Muscle layer of duodenum (tissue), 2 donors: ENCODE results near the gene NCKAP5.
"Not testable (repeated sequence)": the region's sequence is repeated elsewhere in the genome, so short reads cannot be mapped to it uniquely, and the experiment has no call there.

ENCODE experiments used
- H3K27ac ChIP-seq: one replicate; pipeline ENCODE4 v1.7.0; 2013; ENCODE audit warnings: mild to moderate bottlenecking, low read length
- H3K27me3 ChIP-seq: one replicate; pipeline ENCODE4 v1.7.0; 2013; ENCODE audit warnings: low read depth, mild to moderate bottlenecking, control low read depth, low read length
- H3K36me3 ChIP-seq, 2 donors: one replicate each; pipeline ENCODE4 v1.7.0; 2013; ENCODE audit warnings: low read length in 2 of 2, control low read depth in 1 of 2, mild to moderate bottlenecking in 1 of 2; ENCODE audit not compliant: insufficient read depth in 2 of 2, control insufficient read depth in 1 of 2
- H3K4me1 ChIP-seq, 2 donors: one replicate each; pipeline ENCODE4 v1.7.0; 2013; ENCODE audit warnings: low read length in 2 of 2, mild to moderate bottlenecking in 2 of 2, control low read depth in 1 of 2, moderate library complexity in 1 of 2; ENCODE audit not compliant: insufficient read depth in 2 of 2, control insufficient read depth in 1 of 2
- H3K4me3 ChIP-seq, 2 donors: one replicate each; pipeline ENCODE4 v1.7.0; 2013; ENCODE audit warnings: low read length in 2 of 2, low read depth in 1 of 2, mild to moderate bottlenecking in 1 of 2
- H3K9me3 ChIP-seq, 2 donors: one replicate each; pipeline ENCODE4 v1.7.0; 2013; ENCODE audit warnings: low read length in 2 of 2, control low read depth in 1 of 2, mild to moderate bottlenecking in 1 of 2; ENCODE audit not compliant: control insufficient read depth in 1 of 2
- donor health status: healthy.

The NCKAP5 gene

GRCh38 chr2:133477616-133477990 lies 90.7 kb downstream of the NCKAP5 start:
- H3K9me3 ChIP-seq: no peaks in the 10 kb centered on the region
- no peak overlapping the region for H3K4me3 ChIP-seq
- H3K27me3 ChIP-seq: no peaks in the 10 kb centered on the region
- H3K27ac ChIP-seq: no peak overlapping the region
- H3K36me3 ChIP-seq: no peaks in the 10 kb centered on the region
- H3K4me1 ChIP-seq: no peaks in the 10 kb centered on the region

GRCh38 chr2:133476931-133477615 lies 91.2 kb downstream of the NCKAP5 start:
- Histone ChIP-seq H3K4me3 (no peak overlapping the region), H3K27ac (no peak overlapping the region)

GRCh38 chr2:133476286-133476685 lies 92.0 kb downstream of the NCKAP5 start:
- no peaks in the 10 kb centered on the region for H3K4me1 ChIP-seq
- H3K27ac ChIP-seq: no peak overlapping the region
- H3K36me3 ChIP-seq: no peaks in the 10 kb centered on the region
- no peaks in the 10 kb centered on the region for H3K9me3 ChIP-seq
- no peaks in the 10 kb centered on the region for H3K27me3 ChIP-seq
- H3K4me3 ChIP-seq: no peak overlapping the region

More at GRCh38 chr2:133476931-133477615, 91.2 kb downstream of the NCKAP5 start:
- no peaks in the 10 kb centered on the region for H3K4me1 ChIP-seq
- no peaks in the 10 kb centered on the region for H3K36me3 ChIP-seq
- H3K9me3 ChIP-seq: no peaks in the 10 kb centered on the region
- H3K27me3 ChIP-seq: no peaks in the 10 kb centered on the region

GRCh38 chr2:133475610-133476009 lies 92.7 kb downstream of the NCKAP5 start:
- Histone ChIP-seq H3K27ac (no peak overlapping the region), H3K27me3 (no peaks in the 10 kb centered on the region), H3K36me3 (no peaks in the 10 kb centered on the region), H3K4me3 (no peak overlapping the region), H3K4me1 (no peaks in the 10 kb centered on the region), H3K9me3 (no peaks in the 10 kb centered on the region)

GRCh38 chr2:133470446-133470845 lies 97.8 kb downstream of the NCKAP5 start:
- not testable (repeated sequence) for H3K27ac ChIP-seq, H3K9me3 ChIP-seq, H3K4me3 ChIP-seq, H3K36me3 ChIP-seq, H3K27me3 ChIP-seq, H3K4me1 ChIP-seq

GRCh38 chr2:133462811-133463210 lies 105.5 kb downstream of the NCKAP5 start:
- no peaks in the 10 kb centered on the region for H3K27me3 ChIP-seq
- no peaks in the 10 kb centered on the region for H3K9me3 ChIP-seq

GRCh38 chr2:133461484-133461883 lies 106.8 kb downstream of the NCKAP5 start:
- H3K4me3 ChIP-seq: no peak overlapping the region
- no peaks in the 10 kb centered on the region for H3K4me1 ChIP-seq
- H3K27ac ChIP-seq: no peak overlapping the region
- H3K9me3 ChIP-seq: no peaks in the 10 kb centered on the region
- no peaks in the 10 kb centered on the region for H3K36me3 ChIP-seq
- H3K27me3 ChIP-seq: no peaks in the 10 kb centered on the region

More at GRCh38 chr2:133462811-133463210, 105.5 kb downstream of the NCKAP5 start:
- Histone ChIP-seq H3K4me3 (no peak overlapping the region), H3K27ac (no peak overlapping the region), H3K4me1 (no peaks in the 10 kb centered on the region), H3K36me3 (no peaks in the 10 kb centered on the region)

GRCh38 chr2:133459590-133459989 lies 108.7 kb downstream of the NCKAP5 start:
- Histone ChIP-seq H3K27me3 (no peaks in the 10 kb centered on the region), H3K9me3 (no peaks in the 10 kb centered on the region), H3K27ac (no peak overlapping the region), H3K36me3 (no peaks in the 10 kb centered on the region), H3K4me3 (no peak overlapping the region), H3K4me1 (no peaks in the 10 kb centered on the region)

- no peaks in the 10 kb centered on the region for H3K36me3 ChIP-seq
These were observed 110.0 kb downstream of the NCKAP5 start for GRCh38 chr2:133458280-133458679.

GRCh38 chr2:133457861-133458260 lies 110.4 kb downstream of the NCKAP5 start:
- Histone ChIP-seq H3K27me3 (no peaks in the 10 kb centered on the region), H3K4me3 (no peak overlapping the region), H3K36me3 (no peaks in the 10 kb centered on the region), H3K4me1 (no peaks in the 10 kb centered on the region), H3K9me3 (no peaks in the 10 kb centered on the region), H3K27ac (no peak overlapping the region)

More at GRCh38 chr2:133458280-133458679, 110.0 kb downstream of the NCKAP5 start:
- no peaks in the 10 kb centered on the region for H3K9me3 ChIP-seq
- no peak overlapping the region for H3K4me3 ChIP-seq
- no peak overlapping the region for H3K27ac ChIP-seq
- no peaks in the 10 kb centered on the region for H3K27me3 ChIP-seq
- no peaks in the 10 kb centered on the region for H3K4me1 ChIP-seq

GRCh38 chr2:133456971-133457370 lies 111.3 kb downstream of the NCKAP5 start:
- H3K4me1 ChIP-seq: no peaks in the 10 kb centered on the region
- no peaks in the 10 kb centered on the region for H3K27me3 ChIP-seq
- H3K36me3 ChIP-seq: no peaks in the 10 kb centered on the region
- H3K27ac ChIP-seq: no peak overlapping the region
- H3K4me3 ChIP-seq: no peak overlapping the region
- no peaks in the 10 kb centered on the region for H3K9me3 ChIP-seq

GRCh38 chr2:133456156-133456555 lies 112.1 kb downstream of the NCKAP5 start:
- no peaks in the 10 kb centered on the region for H3K36me3 ChIP-seq
- no peak overlapping the region for H3K27ac ChIP-seq
- H3K4me3 ChIP-seq: no peak overlapping the region
- no peaks in the 10 kb centered on the region for H3K4me1 ChIP-seq
- H3K9me3 ChIP-seq: no peaks in the 10 kb centered on the region
- H3K27me3 ChIP-seq: no peaks in the 10 kb centered on the region
